Mesenteric fat pad (tissue), 1 donor: ENCODE data around the gene ELL2. TPM values are rescaled to one million over a fixed set of nuclear protein-coding genes. Genes with fewer than 3 reads are reported as not detected.
"Not testable (repeated sequence)": the region's sequence is repeated elsewhere in the genome, so short reads cannot be mapped to it uniquely, and the experiment has no call there.

Source experiments
- DNase-seq: peaks from one replicate; pipeline ENCODE4 v3.0.0-alpha.2; 2020; ENCODE audit warnings: low spot score
- total RNA-seq: library from RNA; stranded (reverse); fragmentation: NEBNext Ultra II Directional; extraction: Animal tissue kit (Norgen Biotek cat#: 25700); gene quantifications from one replicate; pipeline ENCODE4 v1.2.1, GENCODE V29; 2021
- donor health status: DM: yes; HTN: yes; CAD: no.

ELL2 gene
- total RNA-seq, 1 donor from 2014 or later, result 229 TPM

DNA sequence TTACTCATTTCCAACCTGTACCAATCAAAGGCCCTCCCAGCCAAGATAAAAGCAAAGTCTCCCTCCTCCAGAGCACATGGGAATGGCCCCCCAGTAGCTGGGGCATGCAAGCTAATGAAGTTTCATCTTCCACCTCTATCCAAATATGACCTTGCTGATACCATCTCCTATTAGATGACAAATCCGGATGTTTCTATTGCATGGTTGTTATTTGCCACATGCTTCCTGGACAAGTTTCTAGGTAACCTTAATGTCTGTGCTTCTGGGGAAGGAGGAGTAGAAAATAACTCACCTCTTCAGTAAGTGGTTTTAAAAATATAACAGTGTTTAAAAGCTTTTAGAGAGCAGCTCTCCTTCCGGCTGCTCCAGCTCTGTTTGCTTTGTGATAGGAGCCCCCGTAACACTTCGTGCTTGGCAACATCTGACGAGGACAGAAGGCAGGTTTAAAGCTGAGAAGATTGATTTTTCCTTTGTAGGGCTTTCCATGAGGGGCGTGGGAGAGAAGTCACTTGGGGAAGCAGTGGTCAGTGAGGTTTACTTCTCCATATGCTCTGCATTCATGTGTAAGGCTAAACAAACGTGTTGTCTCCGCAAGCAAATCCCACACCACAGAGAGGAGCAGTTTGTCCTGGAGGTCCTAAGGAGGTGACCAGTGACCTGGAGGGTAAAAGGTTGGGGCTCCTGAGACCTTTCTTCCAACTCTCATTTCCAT is 98.8 kb downstream of the ELL2 start:
- DNase-seq, result no peak

DNA sequence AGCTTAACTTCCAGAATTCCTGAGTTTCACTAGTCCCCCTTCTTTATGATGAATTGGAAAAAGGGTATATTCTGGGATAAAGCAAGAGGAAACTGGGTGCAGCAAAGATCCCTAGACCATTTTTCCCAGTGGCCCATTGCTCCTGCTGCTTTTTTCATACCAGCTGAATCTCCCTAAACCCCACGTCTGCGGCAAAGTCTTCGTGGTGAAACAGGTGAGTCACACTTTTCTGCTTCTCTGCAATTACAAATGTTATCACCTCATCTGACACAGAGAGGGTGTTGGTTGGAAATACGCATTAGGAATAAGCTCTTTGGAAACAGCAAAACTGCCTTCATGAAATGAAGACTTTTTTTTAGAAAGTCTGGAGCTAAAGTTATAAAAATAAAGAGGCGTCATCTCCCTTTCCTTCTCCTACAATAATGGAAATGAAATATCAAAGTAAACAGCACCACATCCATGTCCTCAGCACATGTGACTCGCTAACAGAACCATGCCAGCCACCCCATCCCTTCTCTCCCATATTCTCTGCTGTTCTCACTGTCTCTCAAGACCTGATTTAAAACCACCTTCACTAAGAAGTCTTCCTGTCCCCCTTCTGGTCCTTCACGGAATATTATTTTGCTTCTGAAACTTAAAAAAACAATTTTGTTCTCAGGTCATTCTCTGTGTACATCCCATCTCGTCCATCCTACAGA is 99.6 kb downstream of the ELL2 start:
- no peak for DNase-seq

DNA sequence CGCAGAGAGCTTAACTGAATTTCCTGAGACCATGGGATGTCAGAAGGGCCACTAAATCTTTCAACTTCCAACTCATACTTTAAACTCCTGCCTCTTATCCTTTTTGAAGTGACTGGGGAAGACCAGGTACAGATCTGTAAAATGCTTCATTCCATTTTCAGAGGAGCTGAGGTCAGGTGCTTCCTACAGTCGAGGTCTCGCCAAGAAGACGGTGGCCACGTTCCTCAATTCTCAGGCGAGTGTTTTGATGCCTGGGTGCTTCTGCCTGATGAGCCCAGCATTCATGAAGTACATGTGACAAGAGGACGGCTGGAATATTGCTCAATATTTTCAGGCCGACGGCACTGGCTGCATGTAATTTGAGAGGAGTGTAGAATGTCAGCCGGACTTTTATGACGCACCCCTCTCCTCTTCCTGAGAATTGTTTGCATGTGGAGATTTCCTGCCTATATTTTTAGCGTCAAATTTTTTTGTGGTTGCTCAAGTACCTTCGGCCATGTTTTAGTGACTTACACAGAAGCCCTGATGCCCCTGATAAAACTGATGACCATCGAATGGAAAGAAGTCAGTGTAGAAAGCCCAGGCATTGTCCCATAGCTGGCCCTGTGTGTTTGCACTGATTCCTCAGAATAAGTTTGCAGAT is 100.3 kb downstream of the ELL2 start:
- DNase-seq, result no peak

DNA sequence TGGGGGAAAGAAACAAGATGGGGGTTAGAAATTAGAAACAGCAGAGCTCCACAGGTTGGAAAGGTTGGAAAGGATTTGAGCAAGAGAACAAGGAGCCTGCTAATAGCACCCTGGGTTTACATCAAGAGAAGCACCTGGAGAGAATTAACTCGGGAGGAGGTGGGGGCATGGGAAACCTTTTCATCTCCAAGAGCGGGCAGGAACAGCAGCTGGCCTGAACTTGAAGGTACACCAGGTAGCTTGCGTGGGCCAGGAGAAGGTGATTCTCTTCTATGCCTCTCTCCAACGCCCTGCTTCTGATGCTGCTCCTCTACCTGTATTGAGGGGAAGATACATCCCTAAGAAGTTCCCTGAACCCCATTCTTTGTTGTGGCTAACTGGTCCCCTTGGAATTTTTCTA is 102.0 kb downstream of the ELL2 start:
- DNase-seq, result no peak

DNA sequence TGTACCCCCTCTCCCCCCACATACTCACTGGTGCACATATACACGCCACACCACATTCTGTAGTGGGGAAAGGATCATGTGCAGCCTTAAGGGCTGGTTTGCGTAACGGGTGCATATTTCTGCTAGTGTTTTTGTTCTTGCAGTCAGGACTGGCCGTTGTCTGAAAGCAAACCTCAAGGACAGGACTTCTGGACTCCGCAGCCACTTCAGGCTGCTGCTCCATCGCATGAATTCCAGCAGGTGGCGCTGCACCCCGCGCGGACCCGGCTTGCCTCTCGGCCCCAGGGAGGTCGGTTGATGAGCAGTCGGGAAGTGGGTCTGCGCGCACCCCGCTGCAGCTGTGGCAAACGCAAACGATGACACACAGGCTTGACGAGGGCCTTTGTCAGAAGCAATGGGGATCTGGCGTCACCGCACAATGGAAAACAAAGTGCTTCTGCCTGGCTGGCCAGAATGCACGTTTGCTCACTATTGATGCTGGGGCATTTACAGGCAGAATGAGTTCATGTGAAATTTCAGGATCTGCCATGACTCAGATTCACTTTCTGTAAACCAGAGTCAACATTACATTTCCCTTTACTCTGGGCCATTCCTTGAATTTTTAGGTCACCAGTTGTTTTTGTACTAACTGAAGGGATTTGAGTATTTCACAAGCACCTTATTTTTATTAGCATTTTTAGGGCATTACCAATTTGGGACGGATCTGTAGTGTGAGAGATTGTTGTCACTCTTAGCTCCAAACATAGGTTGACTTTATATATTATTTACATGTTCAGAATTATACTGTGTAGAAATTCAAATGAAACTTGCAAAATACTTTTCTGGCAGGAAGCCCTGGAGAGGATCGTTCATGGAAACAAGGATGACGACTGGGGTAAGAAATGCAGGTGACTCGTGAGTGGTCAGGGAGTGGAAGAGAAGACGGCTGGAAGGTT is 102.7 kb downstream of the ELL2 start:
- peak; percentile 97 for DNase-seq

DNA sequence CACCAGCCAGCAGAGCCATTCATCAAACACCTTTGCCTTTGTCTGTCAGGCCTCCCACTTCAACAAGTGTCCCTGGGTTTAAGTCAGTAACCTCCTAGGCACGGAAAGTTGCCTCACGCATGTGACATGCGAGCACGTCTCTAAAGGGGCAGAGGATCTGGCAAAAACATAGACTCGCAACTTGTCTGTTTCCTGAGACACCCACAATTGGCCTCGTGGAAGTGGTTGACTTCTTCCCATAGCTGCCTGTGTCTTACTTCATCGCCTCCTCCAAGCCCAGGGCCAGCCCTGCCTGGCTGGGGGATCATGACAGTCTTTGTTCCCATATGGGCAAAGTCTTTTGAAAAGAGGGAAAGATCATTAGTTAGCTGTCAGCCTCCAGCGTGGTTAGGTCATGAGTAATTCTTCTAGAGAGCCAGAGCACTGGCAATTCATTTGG is 103.6 kb downstream of the ELL2 start:
- no peak for DNase-seq

DNA sequence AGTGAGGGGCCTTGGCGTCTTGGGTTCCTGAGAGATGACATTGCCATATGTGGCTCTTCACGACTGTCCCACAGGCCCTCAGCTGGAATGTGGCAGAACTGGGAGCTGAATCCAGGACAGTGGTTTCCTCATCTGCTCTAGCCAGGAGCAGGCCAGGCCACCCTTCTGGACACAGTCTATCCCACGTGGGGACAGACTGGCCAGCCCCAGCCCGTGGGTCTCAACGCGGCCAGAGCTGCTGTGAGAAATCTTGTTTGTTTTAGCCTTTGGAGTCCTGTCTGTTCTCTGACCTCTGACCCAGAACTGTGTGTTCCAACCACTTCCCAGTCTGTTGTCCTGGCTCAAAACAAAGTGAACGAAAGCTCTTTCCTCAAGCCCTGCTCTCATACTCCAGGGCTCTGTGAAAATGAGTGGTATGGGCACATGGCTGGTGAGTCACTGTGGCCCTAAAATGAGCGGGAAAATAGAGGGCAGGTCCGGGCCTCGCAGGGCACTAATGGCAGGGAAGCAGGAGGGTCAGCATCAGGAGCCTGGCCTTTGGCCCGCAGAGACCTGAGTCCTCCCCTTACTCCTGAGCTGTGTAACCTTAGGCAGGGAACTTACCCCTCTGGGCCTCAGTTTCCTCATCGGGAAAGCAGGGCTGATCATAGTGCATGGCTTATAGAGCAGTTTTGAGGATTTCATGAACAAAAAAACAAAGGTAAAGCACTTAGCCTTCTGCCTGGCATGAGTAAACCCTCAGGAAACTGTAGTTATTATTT is 104.3 kb downstream of the ELL2 start:
- DNase-seq, result no peak

DNA sequence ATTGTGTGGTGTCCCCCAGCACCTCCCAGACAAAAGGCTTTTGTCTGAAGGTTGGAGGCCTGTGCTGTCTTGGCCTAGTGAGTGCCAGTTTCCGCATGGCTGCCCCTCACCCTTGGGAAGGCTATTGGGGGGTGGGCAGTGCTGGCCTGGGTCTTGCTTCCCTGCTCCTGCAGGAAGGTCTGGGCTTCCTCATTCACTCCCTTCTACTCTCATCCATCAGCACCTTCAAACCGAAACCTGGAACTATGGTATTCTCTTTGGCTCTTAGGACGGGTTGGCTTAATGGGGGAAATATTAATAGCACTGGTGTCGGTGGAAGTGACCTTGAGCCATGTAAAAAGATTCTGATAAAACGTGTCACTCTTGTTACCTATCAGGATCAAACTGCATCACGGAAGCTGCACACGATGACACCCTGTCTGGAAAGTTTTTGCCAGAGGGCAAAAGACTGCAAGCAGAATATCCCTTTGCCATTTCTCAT is 105.1 kb downstream of the ELL2 start:
- no peak for DNase-seq

DNA sequence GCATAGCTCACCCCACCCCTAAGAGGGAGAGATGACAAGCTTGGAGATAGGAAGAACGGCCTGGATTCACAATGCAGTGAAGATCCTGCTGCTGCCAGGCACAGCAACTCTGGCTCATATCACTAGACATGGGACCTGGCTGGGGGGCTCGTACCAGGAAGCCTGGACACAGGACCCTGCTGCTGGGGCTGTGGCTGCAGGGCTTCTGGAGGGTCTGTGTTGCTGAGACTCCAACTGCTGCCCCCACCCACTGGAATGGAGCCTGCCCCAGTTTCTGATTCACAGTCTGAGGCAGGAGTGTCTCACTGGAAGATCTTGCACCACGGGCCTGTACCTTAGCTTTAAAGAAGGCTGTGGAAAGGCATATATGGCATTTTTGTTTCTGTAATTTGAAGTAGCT is 108.2 kb downstream of the ELL2 start:
- DNase-seq, result no peak

DNA sequence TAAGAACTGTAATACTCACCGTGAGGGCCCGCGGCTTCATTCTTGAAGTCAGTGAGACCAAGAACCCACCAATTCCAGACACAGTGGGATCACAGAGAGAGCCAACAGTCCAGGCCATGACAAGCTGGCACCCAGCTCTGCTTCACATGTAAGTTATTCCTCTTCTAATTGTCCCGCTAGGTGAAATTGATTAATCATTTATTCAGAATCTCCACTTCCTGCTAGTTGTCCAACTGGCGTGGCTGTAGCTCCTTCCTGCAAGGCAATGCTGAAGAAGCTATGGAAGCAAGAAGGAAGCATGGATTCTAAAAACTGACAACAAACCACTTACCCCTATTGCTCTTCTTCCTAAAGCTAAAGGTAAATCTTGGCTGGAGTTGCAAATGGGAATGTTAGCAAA is 109.1 kb downstream of the ELL2 start:
- no peak for DNase-seq

DNA sequence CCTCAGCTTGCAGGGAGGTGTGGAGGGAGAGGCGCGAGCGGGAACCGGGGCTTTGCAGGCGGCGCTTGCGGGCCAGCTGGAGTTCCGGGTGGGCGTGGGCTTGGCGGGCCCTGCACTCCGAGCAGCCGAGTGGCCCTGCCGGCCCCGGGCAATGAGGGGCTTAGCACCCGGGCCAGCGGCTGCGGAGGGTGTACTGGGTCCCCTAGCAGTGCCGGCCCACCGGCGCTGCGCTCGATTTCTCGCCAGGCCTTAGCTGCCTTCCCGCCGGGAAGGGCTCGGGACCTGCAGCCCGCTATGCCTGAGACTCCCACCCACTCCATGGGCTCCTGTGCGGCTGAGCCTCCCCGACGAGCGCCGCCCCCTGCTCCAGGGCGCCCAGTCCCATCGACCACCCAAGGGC is 110.5 kb downstream of the ELL2 start:
- not testable (repeated sequence) for DNase-seq

DNA sequence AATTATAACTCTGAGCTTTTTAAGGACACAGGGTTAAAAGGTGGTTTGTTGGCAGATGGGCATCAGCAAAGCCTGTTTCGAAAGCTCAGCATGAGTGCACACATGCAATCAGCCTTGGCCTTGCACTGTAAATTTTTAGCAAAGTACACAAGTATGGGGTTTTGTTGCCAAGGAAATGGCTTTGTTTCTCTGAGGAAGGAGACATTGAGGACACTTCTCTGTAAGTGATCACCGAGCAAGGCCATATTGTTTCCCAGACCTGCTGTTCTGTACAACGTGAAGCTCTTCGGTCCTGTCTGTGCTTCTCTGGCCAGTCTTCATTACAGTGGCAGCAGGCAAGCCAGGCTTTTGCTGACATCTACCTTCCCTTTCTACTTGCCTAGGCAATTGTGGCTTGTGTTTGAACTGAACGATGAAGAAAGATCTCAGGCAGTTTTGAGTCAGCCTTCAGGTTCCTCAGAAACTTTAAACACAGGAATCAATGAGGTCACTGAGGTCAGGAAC is 111.2 kb downstream of the ELL2 start:
- no peak for DNase-seq

DNA sequence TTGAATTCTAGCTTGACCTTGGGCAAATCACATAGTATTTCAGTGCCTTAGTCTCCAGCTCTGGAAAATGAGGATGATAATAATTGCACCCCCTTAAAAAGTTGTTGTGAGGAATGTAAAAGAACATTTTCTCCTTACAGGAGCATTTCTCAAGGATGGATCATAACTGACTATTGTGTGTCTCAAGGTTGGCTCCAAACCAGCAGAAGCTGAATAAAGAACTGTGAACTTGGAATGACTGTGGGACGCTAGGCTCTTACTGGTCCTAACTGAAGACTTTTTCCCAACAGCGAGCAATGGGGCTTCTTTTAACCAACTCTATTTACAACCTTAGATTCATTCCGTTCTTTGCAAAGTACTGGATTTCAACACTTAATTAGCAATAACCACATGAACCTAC is 113.0 kb downstream of the ELL2 start:
- no peak for DNase-seq

DNA sequence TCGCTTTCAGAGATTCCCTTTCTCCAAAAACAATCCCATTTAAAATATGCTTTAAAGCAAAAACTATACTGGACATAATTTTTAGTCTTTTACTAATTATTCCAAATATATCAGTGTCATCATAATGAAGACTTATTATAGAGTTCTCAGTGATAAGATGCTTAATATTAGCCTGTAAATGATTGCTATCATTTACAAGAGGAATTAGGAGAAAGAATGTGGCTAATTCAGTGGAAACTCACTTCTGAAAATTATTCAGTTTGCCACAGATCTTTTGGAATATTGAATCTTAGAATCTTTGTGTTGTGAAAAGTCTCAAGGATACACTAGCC is 114.4 kb downstream of the ELL2 start:
- DNase-seq, result no peak

DNA sequence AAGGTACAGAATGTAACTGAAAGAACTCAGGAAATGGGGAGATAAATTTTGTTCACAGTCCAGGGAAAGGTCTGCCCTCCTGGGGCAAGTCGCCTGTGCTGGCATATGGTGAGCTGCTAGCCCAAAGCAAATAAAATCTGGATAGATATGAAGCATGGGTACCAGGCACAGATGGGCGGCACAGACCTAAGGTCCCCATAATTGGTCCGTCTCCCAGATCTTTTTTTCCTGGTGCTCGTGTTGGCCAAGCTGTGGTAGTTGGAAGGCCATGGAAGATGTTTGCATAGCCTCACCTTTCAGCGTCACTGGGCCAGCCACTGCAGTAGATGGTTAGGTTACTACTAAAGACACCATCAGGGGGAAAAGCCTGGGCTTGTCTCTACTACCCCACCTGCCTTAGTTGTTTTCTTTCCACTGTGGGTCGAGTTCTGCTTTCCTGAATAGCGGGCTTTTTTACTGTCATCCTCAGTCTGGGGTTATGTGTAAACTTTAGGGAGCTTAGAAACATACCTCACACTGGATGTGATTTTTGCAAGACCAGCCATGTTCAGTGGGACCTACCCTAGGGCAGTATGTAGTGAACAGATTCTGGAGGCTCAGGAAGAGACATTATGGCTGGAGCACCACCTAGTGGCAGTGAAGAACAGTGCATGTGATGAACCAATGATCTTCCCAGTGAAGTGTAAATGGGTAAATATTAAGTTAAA is 114.9 kb downstream of the ELL2 start:
- no peak for DNase-seq

DNA sequence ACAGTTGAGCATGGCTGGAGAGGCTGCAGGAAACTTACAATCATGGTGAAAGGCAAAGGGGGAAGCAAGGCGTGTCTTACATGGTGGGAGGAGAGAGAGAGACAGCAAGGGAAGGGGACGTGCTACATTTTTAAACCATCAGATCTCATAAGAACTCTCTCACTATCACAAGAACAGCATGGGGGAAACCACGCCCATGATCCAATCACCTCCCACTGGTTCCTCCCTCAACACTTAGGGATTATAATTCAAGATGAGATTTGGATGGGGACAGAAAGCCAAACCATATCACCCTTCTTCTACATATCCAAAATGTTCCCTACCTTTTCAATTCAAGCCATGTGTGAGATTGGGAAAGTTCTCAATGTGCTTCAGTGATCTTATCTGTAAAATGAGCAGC is 116.3 kb downstream of the ELL2 start:
- DNase-seq, result no peak

DNA sequence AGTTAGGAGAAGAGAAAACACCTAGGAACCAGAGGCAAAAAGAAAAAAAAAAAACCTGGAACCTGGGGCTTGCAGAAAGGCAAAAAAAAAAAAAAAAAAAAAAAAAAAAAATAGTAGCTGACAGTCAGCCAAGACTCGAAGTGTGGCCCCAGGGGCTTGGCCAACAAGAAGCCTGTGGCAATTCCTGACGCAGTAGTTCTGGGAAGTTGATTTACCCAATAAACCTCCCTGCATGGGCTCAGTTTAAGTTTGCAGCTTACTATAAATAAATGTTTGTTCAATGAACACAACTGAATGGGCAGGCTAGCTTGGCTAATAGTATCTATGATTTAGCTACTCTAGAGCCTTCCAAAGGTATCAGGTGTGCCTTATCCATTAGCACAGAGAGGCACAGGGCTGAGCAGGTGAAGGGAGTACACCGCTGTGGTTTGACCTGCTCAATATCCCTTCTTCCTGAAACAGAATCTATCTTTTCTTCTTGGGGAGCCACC is 117.9 kb downstream of the ELL2 start:
- DNase-seq, result no peak

DNA sequence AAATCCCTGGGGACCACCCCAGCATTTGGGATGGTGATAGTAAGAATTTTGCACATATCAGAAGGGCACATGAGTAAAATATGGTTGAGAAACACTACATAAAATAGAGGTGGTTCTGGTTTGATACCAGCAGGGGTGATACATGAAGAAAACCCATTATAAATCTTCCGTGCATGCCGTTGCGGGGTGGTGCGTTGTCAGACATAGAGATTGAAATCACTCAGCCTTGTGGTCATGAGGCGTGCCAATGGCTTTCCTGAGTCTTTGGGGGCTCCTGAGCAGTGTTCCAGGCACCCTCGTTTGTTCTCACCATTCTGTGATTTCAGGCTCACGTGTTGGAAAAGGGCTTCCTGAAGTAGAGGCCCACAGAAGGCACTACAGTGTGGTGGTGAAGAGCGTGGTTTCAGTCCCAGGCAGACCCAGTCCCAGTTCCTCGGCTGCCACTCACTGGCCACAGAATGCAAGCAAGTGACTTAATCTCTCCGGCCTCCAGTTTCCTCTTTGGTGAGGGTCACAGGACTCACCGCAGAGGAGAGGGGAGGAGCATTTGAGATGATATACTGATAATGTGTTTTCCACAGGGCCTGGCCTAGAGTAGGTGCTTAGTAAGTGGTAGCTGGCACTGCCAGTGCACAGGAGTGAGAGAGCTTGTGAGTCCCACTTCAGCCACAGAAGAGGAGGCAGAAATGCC is 118.7 kb downstream of the ELL2 start:
- no peak for DNase-seq
